Lower leg skin (tissue), 4 donors: Measurements from ENCODE around the gene WBP4. TPM values are rescaled to one million over a fixed set of nuclear protein-coding genes. Genes with fewer than 3 reads are reported as not detected.
"Not testable (repeated sequence)": the region's sequence is repeated elsewhere in the genome, so short reads cannot be mapped to it uniquely, and the experiment has no call there.

Experiments
- DNase-seq, 2 donors: peaks; one replicate each; pipeline ENCODE4 v3.0.0-alpha.2; 2019; ENCODE audit warnings: low spot score in 2 of 2
- H3K4me3 ChIP-seq: fragments of 200-600 bp; sonication (generic); 2 replicates; pipeline ENCODE4 v1.5.1; 2017; ENCODE audit warnings: mild to moderate bottlenecking, low read depth; ENCODE audit not compliant: poor library complexity, severe bottlenecking
- POLR2A ChIP-seq, 2 donors: fragments of 450-650 bp; IDR thresholded peaks; one replicate each; pipeline ENCODE4 v1.6.1; 2016 to 2017; ENCODE audit warnings: antibody characterized with exemption in 2 of 2, mild to moderate bottlenecking in 1 of 2, moderate library complexity in 1 of 2
- WGBS, 2 donors: methylation state at CpG; one replicate each; pipeline ENCODE4 v1.1.5; 2018; 5-methylcytosine and 5-hydroxymethylcytosine counted together
- intact Hi-C: fragments of 100-400 bp; cut with DNase I; formaldehyde crosslinking; loops from one replicate; pipeline ENCODE4 v1.15.0; 2023; ENCODE audit warnings: low total_unique reads
- total RNA-seq, 4 donors: library from RNA; depleted of rRNA; stranded (reverse); fragments of >200 nt; gene quantifications; one replicate each; pipeline ENCODE4 v1.1.0, GENCODE V29; 2016
- TF ChIP-seq, protein P1 (sequence below), 3 donors: fragments of 450-650 bp; IDR thresholded peaks; one replicate each; pipeline ENCODE4 v1.5.1; 2016; ENCODE audit warnings: antibody characterized with exemption in 3 of 3, mild to moderate bottlenecking in 3 of 3, moderate library complexity in 2 of 3

WBP4 gene
- total RNA-seq, 4 donors from 2014 or later, result 7.2 to 11.2 (median 9.8) TPM

DNA sequence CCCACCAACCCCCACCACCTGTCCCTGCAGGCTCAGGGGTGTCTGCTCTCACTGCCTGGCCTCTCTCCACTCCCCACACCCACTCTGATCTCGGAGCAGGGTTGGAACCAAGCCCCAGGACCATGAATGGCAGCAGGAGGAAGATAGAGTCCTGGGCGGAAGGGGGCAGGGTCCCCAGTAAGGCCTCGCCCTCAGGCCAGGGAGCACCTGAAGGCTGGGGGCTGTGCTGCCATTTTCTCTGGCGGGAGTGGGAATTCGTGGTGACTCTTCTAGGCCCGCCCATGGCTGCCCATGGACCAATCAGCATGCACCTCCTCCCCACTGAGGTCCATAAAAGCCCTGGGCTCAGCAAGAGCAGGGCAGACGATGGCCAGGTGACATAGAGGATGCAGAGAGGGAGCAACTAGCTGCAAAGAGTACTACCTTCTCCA is 46.3 kb downstream of the WBP4 start:
- H3K4me3 ChIP-seq, result no peak overlapping the region
- 79 to 87% methylated on average over 7 of the region's 7 CpGs for WGBS, 2 donors
- DNase-seq, result no peak
- no peak for TF ChIP-seq POLR2A (IDR thresholded peaks at IDR 0.05)
- TF ChIP-seq, protein P1, sequence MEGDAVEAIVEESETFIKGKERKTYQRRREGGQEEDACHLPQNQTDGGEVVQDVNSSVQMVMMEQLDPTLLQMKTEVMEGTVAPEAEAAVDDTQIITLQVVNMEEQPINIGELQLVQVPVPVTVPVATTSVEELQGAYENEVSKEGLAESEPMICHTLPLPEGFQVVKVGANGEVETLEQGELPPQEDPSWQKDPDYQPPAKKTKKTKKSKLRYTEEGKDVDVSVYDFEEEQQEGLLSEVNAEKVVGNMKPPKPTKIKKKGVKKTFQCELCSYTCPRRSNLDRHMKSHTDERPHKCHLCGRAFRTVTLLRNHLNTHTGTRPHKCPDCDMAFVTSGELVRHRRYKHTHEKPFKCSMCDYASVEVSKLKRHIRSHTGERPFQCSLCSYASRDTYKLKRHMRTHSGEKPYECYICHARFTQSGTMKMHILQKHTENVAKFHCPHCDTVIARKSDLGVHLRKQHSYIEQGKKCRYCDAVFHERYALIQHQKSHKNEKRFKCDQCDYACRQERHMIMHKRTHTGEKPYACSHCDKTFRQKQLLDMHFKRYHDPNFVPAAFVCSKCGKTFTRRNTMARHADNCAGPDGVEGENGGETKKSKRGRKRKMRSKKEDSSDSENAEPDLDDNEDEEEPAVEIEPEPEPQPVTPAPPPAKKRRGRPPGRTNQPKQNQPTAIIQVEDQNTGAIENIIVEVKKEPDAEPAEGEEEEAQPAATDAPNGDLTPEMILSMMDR (IDR thresholded peaks at IDR 0.05), result no peak
- intact Hi-C loops, result no loop called here

DNA sequence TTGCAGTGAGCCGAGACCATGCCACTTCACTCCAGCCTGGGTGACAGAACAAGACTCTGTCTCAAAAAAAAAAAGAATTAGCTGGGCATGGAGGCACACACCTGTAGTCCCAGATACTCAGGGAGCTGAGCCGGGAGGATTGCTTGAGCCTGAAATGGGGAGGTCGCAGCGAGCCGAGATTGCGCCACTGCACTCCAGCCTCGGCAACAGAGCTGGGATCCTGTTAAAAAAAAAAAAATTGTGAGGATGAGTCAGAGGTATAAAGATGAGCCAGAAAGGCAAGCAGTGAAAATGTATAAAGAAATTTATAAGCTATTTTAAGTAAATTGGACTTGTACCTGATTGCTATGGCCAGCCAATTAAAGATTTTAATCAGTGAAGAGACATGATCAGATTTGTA is 50.1 kb downstream of the WBP4 start:
- H3K4me3 ChIP-seq, result no peak overlapping the region
- WGBS, 2 donors, result 56 to 57% methylated on average over 7 of the region's 7 CpGs
- no peak for TF ChIP-seq POLR2A (IDR thresholded peaks at IDR 0.05)
- TF ChIP-seq, protein P1 (IDR thresholded peaks at IDR 0.05), result no peak
- intact Hi-C loops, result no loop called here
- DNase-seq, result no peak

DNA sequence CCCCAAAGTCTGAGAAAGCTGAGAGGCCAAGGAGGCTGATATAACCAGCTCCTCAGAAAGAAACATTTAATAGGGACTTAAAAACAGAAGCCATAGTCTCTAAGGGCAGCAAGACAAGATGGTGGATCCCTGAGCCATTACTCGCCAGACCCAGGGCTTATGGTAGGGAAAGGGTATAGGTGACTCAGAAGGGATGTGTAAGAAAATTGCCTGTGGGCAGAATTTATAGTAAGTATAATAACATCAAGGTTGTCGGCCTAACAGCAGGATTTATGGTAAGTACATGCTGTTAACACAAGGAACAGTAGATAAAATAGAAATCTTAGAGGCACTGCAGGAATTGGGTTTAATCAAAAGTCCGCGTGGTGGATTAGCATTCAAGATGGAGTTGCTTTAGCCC is 56.6 kb downstream of the WBP4 start:
- no peak overlapping the region for H3K4me3 ChIP-seq
- intact Hi-C loops, result no loop called here
- DNase-seq, result no peak
- 66 to 81% methylated on average over 4 of the region's 4 CpGs for WGBS, 2 donors
- TF ChIP-seq POLR2A (IDR thresholded peaks at IDR 0.05), result no peak
- TF ChIP-seq, protein P1 (IDR thresholded peaks at IDR 0.05), result no peak

DNA sequence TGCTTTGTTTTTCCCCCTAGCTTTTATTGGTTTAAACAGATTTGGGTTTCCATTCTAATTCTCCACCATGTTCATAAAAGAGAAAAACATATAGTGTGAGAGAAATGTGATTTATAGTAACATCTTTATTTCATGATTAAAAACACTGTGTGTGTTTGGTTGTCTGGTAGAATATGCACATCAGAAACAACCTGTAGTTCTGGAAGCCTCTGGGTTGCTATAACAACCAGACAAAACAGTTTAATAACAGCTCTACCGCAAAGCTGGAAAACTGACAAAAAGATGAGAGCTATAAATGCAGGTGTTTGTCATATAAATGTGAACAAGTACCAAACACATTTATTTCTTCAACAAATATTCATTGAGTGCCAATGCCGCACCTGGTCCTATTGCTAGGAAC is 61.5 kb downstream of the WBP4 start:
- H3K4me3 ChIP-seq, result no peak overlapping the region
- 39 to 43% methylated on average over 2 of the region's 2 CpGs for WGBS, 2 donors
- intact Hi-C loops, result no loop called here
- no peak for DNase-seq
- TF ChIP-seq, protein P1 (IDR thresholded peaks at IDR 0.05), result no peak
- TF ChIP-seq POLR2A (IDR thresholded peaks at IDR 0.05), result no peak

DNA sequence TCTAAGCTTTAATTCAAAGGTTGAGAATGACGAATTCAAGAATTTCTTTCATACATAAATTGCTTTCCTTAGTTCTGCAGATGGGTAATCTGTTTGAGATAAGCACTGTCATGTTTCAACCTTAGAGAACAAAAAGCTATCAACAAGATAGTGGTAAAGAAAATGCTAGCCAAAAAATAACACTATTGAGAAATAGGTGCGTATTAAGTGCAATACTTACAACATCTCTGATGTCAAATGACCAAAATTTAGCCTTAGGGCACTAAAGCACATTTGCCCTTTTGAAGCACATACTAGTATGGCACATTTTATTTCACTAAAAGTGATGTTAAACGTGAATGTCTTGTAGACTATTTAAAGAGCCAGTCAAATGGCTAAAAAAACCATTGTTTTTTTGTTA is 66.4 kb downstream of the WBP4 start:
- no peak for TF ChIP-seq POLR2A (IDR thresholded peaks at IDR 0.05)
- TF ChIP-seq, protein P1 (IDR thresholded peaks at IDR 0.05), result no peak
- no peak for DNase-seq
- WGBS, 2 donors, result 65 to 69% methylated on average over 3 of the region's 3 CpGs
- intact Hi-C loops, result no loop called here
- H3K4me3 ChIP-seq, result no peak overlapping the region

DNA sequence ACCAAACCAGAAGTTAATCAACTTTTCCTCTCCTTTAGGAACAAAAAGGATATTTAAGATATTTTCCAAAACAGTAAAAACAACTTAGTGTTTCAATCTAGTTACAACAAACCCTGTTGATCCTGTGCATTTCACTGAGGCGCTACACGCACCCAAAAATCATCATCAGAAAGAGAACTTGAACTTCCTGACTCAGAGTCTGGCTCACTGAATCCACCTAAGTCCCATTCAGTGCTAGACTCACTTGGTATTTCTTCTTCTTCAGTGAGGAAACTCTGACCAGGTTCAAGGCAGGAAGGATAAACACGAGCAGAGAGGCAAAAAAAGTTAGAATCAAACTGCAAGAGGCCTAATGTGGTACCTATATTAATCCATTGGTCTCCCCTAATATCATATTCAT is 69.0 kb downstream of the WBP4 start:
- H3K4me3 ChIP-seq, result no peak overlapping the region
- intact Hi-C loops, result loop anchor here (10.0 kb wide), 1 partner anchor 64 kb away; the partner anchor contains the start of gene KBTBD7
- TF ChIP-seq, protein P1 (IDR thresholded peaks at IDR 0.05), result no peak
- no peak for TF ChIP-seq POLR2A (IDR thresholded peaks at IDR 0.05)
- DNase-seq, result no peak
- WGBS, 2 donors, result 77% methylated on average over 3 of the region's 3 CpGs

DNA sequence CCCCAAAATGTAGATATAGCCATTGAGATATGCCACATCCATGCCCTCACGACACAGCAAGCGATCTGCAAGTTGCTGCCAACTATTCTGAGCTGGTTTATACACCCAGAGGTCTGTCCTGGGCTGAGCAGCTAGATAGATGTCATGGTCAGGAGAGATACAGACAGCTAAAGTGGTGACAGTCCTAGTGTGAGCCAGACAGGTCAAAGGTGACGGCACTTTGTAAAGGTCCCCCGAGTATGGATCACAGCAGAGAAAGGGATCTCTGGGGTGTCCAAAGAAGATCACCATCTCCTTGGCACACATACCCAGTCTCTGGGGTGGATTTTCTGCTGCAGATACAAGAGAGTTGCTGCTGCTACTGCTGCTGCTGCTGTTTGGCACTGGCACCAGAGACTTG is 69.9 kb downstream of the WBP4 start:
- intact Hi-C loops, result loop anchor here (10.0 kb wide), 1 partner anchor 64 kb away; the partner anchor contains the start of gene KBTBD7
- 89 to 92% methylated on average over 4 of the region's 4 CpGs for WGBS, 2 donors
- H3K4me3 ChIP-seq, DNase-seq: not testable (repeated sequence)

DNA sequence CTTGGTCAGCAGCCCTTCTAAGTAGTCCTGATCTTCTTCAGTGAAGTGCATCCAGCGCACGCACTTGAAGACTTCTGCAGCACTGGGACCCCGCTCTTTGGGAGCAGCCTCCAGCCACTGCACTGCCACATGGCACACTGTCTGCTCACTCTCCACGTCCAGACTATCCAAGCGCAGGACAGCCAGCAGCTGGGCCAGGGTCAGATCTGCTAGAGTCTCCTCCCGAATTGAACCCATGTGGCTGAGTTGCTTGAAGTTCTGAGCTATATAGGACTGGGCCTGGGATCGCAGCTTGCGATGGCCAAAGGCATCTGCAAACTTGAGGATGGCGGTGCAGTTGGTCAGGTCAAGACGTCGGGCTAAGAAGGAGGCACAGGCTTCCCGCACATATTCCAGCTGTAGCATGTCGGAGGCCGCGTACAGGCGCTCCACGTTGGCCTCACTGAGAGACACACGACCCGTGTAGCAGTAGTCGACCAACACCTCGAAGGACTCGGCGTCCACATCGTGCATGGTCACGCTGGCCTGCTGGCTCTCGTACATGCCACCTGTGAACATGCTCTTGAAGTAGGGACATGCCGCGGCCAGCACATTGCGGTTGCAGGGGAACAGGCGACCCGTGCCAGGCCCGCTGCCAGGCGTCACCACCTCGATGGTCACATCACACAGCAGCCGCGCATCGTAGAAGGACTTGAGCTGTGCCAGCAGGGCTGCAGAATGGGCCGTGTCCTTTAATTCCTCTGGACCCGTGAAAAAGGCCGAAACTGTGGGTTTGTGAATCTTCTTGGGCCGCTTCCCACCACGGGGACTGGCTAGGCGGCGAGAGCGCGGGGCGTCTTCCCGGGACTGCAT is 70.6 kb downstream of the WBP4 start:
- WGBS, 2 donors, result 23 to 24% methylated on average over 21 to 45 of the region's 48 CpGs
- intact Hi-C loops, result loop anchor here (10.0 kb wide), 1 partner anchor 63 kb away; the partner anchor contains the start of gene KBTBD7
- peak; percentile 26 to 86 for DNase-seq
- H3K4me3 ChIP-seq, result peak overlapping the region; percentile 66
